ENCODE results near the gene SEMA3A.

SEMA3A gene

GRCh38 chr7:84002348-84002747 is 192.2 kb downstream of the SEMA3A start:
- Histone ChIP-seq H3K4me1 (ENCODE audit: low read length) (no peaks in the 10 kb centered on the region), H3K4me3 (ENCODE audit: low read length) (no peak overlapping the region), H3K9ac (ENCODE audit: low read length) (no peak overlapping the region), H3K79me2 (ENCODE audit: low read length) (no peaks in the 10 kb centered on the region), H3K27ac (ENCODE audit: low read length) (no peak overlapping the region), H3K4me2 (ENCODE audit: low read length) (no peak overlapping the region), H3K27me3 (ENCODE audit: low read depth, low read length) (no peaks in the 10 kb centered on the region), H3K9me3 (ENCODE audit: insufficient read depth, low read length) (no peaks in the 10 kb centered on the region), H3K36me3 (replicated peaks; ENCODE audit: low read depth, low read length) (no peaks in the 10 kb centered on the region), H2AFZ (ENCODE audit: low read depth, low read length) (no peak overlapping the region), H4K20me1 (ENCODE audit: insufficient read depth, low read length) (no peaks in the 10 kb centered on the region)
- TF ChIP-seq CTCF (IDR thresholded peaks at IDR 0.05; ENCODE audit: low read depth, low read length) (no peak), EZH2phosphoT487 (IDR thresholded peaks at IDR 0.05; ENCODE audit: low read depth) (no peak)

GRCh38 chr7:83996879-83997278 is 197.7 kb downstream of the SEMA3A start:
- H3K79me2 ChIP-seq (ENCODE audit: low read length): no peaks in the 10 kb centered on the region

GRCh38 chr7:83987764-83988163 is 206.8 kb downstream of the SEMA3A start:
- H3K4me2 ChIP-seq (ENCODE audit: low read length): no peak overlapping the region
- no peak overlapping the region for H3K9ac ChIP-seq (ENCODE audit: low read length)
- no peaks in the 10 kb centered on the region for H3K79me2 ChIP-seq (ENCODE audit: low read length)
- no peak overlapping the region for H3K27ac ChIP-seq (ENCODE audit: low read length)
- no peaks in the 10 kb centered on the region for H3K27me3 ChIP-seq (ENCODE audit: low read depth, low read length)
- no peaks in the 10 kb centered on the region for H3K4me1 ChIP-seq (ENCODE audit: low read length)
- no peaks in the 10 kb centered on the region for H4K20me1 ChIP-seq (ENCODE audit: insufficient read depth, low read length)
- H3K9me3 ChIP-seq (ENCODE audit: insufficient read depth, low read length): no peaks in the 10 kb centered on the region
- H3K4me3 ChIP-seq (ENCODE audit: low read length): no peak overlapping the region
- TF ChIP-seq EZH2phosphoT487 (IDR thresholded peaks at IDR 0.05; ENCODE audit: low read depth): no peak
- no peak for TF ChIP-seq CTCF (IDR thresholded peaks at IDR 0.05; ENCODE audit: low read depth, low read length)
- H3K36me3 ChIP-seq (replicated peaks; ENCODE audit: low read depth, low read length): no peaks in the 10 kb centered on the region
- H2AFZ ChIP-seq (ENCODE audit: low read depth, low read length): no peak overlapping the region

More at GRCh38 chr7:83996879-83997278, 197.7 kb downstream of the SEMA3A start:
- H3K4me2 ChIP-seq (ENCODE audit: low read length): no peak overlapping the region
- no peak overlapping the region for H3K9ac ChIP-seq (ENCODE audit: low read length)
- no peaks in the 10 kb centered on the region for H4K20me1 ChIP-seq (ENCODE audit: insufficient read depth, low read length)
- no peak for TF ChIP-seq CTCF (IDR thresholded peaks at IDR 0.05; ENCODE audit: low read depth, low read length)
- TF ChIP-seq EZH2phosphoT487 (IDR thresholded peaks at IDR 0.05; ENCODE audit: low read depth): no peak
- H3K9me3 ChIP-seq (ENCODE audit: insufficient read depth, low read length): no peaks in the 10 kb centered on the region
- no peaks in the 10 kb centered on the region for H3K4me1 ChIP-seq (ENCODE audit: low read length)
- no peaks in the 10 kb centered on the region for H3K27me3 ChIP-seq (ENCODE audit: low read depth, low read length)
- no peaks in the 10 kb centered on the region for H3K36me3 ChIP-seq (replicated peaks; ENCODE audit: low read depth, low read length)
- H2AFZ ChIP-seq (ENCODE audit: low read depth, low read length): no peak overlapping the region
- no peak overlapping the region for H3K4me3 ChIP-seq (ENCODE audit: low read length)
- no peak overlapping the region for H3K27ac ChIP-seq (ENCODE audit: low read length)

GRCh38 chr7:83985821-83986220 is 208.8 kb downstream of the SEMA3A start:
- Histone ChIP-seq H3K9ac (ENCODE audit: low read length) (no peak overlapping the region), H3K27me3 (ENCODE audit: low read depth, low read length) (no peaks in the 10 kb centered on the region), H3K79me2 (ENCODE audit: low read length) (no peaks in the 10 kb centered on the region), H3K27ac (ENCODE audit: low read length) (no peak overlapping the region), H3K36me3 (replicated peaks; ENCODE audit: low read depth, low read length) (no peaks in the 10 kb centered on the region), H4K20me1 (ENCODE audit: insufficient read depth, low read length) (no peaks in the 10 kb centered on the region), H3K4me3 (ENCODE audit: low read length) (no peak overlapping the region), H2AFZ (ENCODE audit: low read depth, low read length) (no peak overlapping the region), H3K4me1 (ENCODE audit: low read length) (no peaks in the 10 kb centered on the region), H3K9me3 (ENCODE audit: insufficient read depth, low read length) (no peaks in the 10 kb centered on the region), H3K4me2 (ENCODE audit: low read length) (no peak overlapping the region)
- no peak for TF ChIP-seq CTCF (IDR thresholded peaks at IDR 0.05; ENCODE audit: low read depth, low read length)
- TF ChIP-seq EZH2phosphoT487 (IDR thresholded peaks at IDR 0.05; ENCODE audit: low read depth): no peak

All from OCI-LY3 (cell line).